T-cell (primary cell): ENCODE data around the gene DPP4. TPM values are rescaled to one million over a fixed set of nuclear protein-coding genes. Genes with fewer than 3 reads are reported as not detected.

Source experiments
- ATAC-seq, 4 experiments: fragments of 200-7000 bp in 3 of 4; fragments of 150-1000 bp in 1 of 4; cut with Tn5 transposase; replicated peaks in 1 of 4; 1 replicate in 3 of 4; 2 replicates in 1 of 4; pipeline ENCODE4 v1.10.0; 2021; ENCODE audit warnings: moderate library complexity in 3 of 4, mild to moderate bottlenecking in 2 of 4, moderate number of reproducible peaks in 1 of 4
- CTCF ChIA-PET, 2 donors: fragments of 300-600 bp; sonication (Branson Sonifier 250); formaldehyde crosslinking; loops; one replicate each; lab custom pipeline; 2022; ENCODE audit warnings: antibody characterized with exemption in 2 of 2; lab: Charles Lee
- POLR2A ChIA-PET, 2 donors: fragments of 300-600 bp; sonication (Branson Sonifier 250); formaldehyde crosslinking; loops; one replicate each; lab custom pipeline; 2022; ENCODE audit warnings: antibody characterized with exemption in 2 of 2; lab: Charles Lee
- DNase-seq, 35 experiments: peaks; one replicate each; pipeline versions ENCODE4 v3.0.0 to v3.0.0-alpha.2; 2013 to 2023
- H3K27ac ChIP-seq: one replicate; pipeline ENCODE4 v1.5.1; 2013; ENCODE audit warnings: low read length
- H3K27me3 ChIP-seq, 2 experiments: replicated peaks in 1 of 2; 1 replicate in 1 of 2; 2 replicates in 1 of 2; pipeline versions ENCODE4 v1.6.1 to v1.7.0; 2013; ENCODE audit warnings: low read length in 1 of 2, mixed read lengths in 1 of 2; ENCODE audit not compliant: control insufficient read depth in 2 of 2, insufficient read depth in 2 of 2; ENCODE audit errors: extremely low read depth in 1 of 2
- H3K36me3 ChIP-seq, 2 donors: 1 replicate in 1 of 2; 2 replicates in 1 of 2; pipeline versions ENCODE4 v1.6.1 to v1.7.0; 2013; ENCODE audit warnings: low read length in 1 of 2; ENCODE audit not compliant: control insufficient read depth in 2 of 2, insufficient read depth in 1 of 2; ENCODE audit errors: extremely low read depth in 1 of 2
- H3K4me1 ChIP-seq, 2 experiments: 1 replicate in 1 of 2; 2 replicates in 1 of 2; pipeline versions ENCODE4 v1.6.1 to v1.7.0; 2013; ENCODE audit warnings: low read length in 2 of 2, mixed read lengths in 1 of 2; ENCODE audit not compliant: insufficient read depth in 2 of 2, control insufficient read depth in 1 of 2; ENCODE audit errors: extremely low read depth in 1 of 2
- H3K4me3 ChIP-seq, 2 donors: 1 replicate in 1 of 2; 2 replicates in 1 of 2; pipeline versions ENCODE4 v1.5.1 to v1.7.0; 2013; ENCODE audit warnings: mild to moderate bottlenecking in 2 of 2, low read length in 1 of 2, moderate library complexity in 1 of 2; ENCODE audit not compliant: control insufficient read depth in 1 of 2; ENCODE audit errors: extremely low read depth in 1 of 2
- H3K9me3 ChIP-seq: 2 replicates; pipeline ENCODE4 v1.7.0; 2013
- H3K27ac Mint-ChIP-seq, 2 donors: one replicate each; pipeline ENCODE4 v1.8.0; 2020 to 2021; ENCODE audit warnings: mild to moderate bottlenecking in 2 of 2, mixed read lengths in 2 of 2
- H3K27me3 Mint-ChIP-seq, 2 donors: one replicate each; pipeline ENCODE4 v1.8.0; 2021 to 2022; ENCODE audit warnings: mixed read lengths in 2 of 2
- H3K36me3 Mint-ChIP-seq: one replicate; pipeline ENCODE4 v1.8.0; 2021; ENCODE audit warnings: mixed read lengths
- H3K4me1 Mint-ChIP-seq, 3 donors: one replicate each; pipeline ENCODE4 v1.8.0; 2020 to 2022; ENCODE audit warnings: mixed read lengths in 3 of 3, mild to moderate bottlenecking in 1 of 3
- H3K4me3 Mint-ChIP-seq, 3 donors: one replicate each; pipeline ENCODE4 v1.8.0; 2020 to 2022; ENCODE audit warnings: mild to moderate bottlenecking in 3 of 3, mixed read lengths in 3 of 3, moderate library complexity in 3 of 3
- H3K9me3 Mint-ChIP-seq, 3 donors: one replicate each; pipeline ENCODE4 v1.8.0; 2020 to 2022; ENCODE audit warnings: mixed read lengths in 3 of 3
- WGBS: methylation state at CpG from one replicate; pipeline ENCODE4 v1.1.5; 2013; ENCODE audit warnings: missing lambda C conversion rate; ENCODE audit not compliant: insufficient coverage; 5-methylcytosine and 5-hydroxymethylcytosine counted together
- total RNA-seq, 35 experiments: library from RNA in 6 of 35; stranded (reverse) in 6 of 35; fragments of 120-200 nt in 1 of 35; gene quantifications; one replicate each; pipeline versions ENCODE4 v1.2.1 to v1.2.4 and lab custom pipeline; 2013 to 2026

The DPP4 gene
- total RNA-seq, 5 donors from 2014 or later (not counting 1 experiment from before 2014, with no cell fraction given), result 30.1 to 47.7 (median 37.9) TPM

GRCh38 chr2:162113088-162113775 is 39.2 kb upstream of the DPP4 start:
- DNase-seq (no peak), ATAC-seq (no peak)
- Mint-ChIP-seq H3K27me3 (no peaks in the 10 kb centered on the region), H3K27ac (no peak overlapping the region), H3K4me3 (no peak overlapping the region), H3K36me3 (no peaks in the 10 kb centered on the region), H3K9me3 (peaks cover 3 to 8% (median 8%) of the 10 kb centered on the region in 3 donors), H3K4me1 (peaks cover 5 to 7% (median 6%) of the 10 kb centered on the region in 3 donors)
- ChIA-PET CTCF (interaction anchor here in 1 of 2 donors (0.9 kb wide), 1 partner anchor 14 kb away, joined by 3 read pairs; no protein-coding TSS in a partner anchor), POLR2A (no interaction called here)
- WGBS, result 64% methylated on average over 2 of the region's 3 CpGs
- Histone ChIP-seq H3K27ac (no peak overlapping the region), H3K4me1 (no peaks in the 10 kb centered on the region), H3K9me3 (no peaks in the 10 kb centered on the region), H3K27me3 (no peaks in the 10 kb centered on the region), H3K36me3 (no peaks in the 10 kb centered on the region), H3K4me3 (no peak overlapping the region)

- no peaks in the 10 kb centered on the region for H3K4me1 ChIP-seq
- Mint-ChIP-seq H3K36me3 (no peaks in the 10 kb centered on the region), H3K27ac (no peak overlapping the region), H3K27me3 (no peaks in the 10 kb centered on the region), H3K4me1 (peaks cover 5 to 9% (median 7%) of the 10 kb centered on the region in 3 donors), H3K4me3 (no peak overlapping the region), H3K9me3 (peaks cover 3 to 8% (median 8%) of the 10 kb centered on the region in 3 donors)
- no peaks in the 10 kb centered on the region for H3K36me3 ChIP-seq
- ChIA-PET CTCF (no interaction called here), POLR2A (no interaction called here)
- no peak for DNase-seq
- ATAC-seq, result no peak
- no peak overlapping the region for H3K4me3 ChIP-seq
- no peaks in the 10 kb centered on the region for H3K27me3 ChIP-seq
- no peaks in the 10 kb centered on the region for H3K9me3 ChIP-seq
- WGBS, result 100% methylated on average over 1 of the region's 5 CpGs
- no peak overlapping the region for H3K27ac ChIP-seq
Observed at GRCh38 chr2:162111958-162112850, 38.2 kb upstream of the DPP4 start.

GRCh38 chr2:162107361-162107901 is 33.4 kb upstream of the DPP4 start:
- H3K4me1 ChIP-seq, result no peaks in the 10 kb centered on the region
- H3K4me3 ChIP-seq, result no peak overlapping the region
- WGBS, result no CpG with 5 or more reads among the region's 4 CpGs
- DNase-seq, result no peak
- Mint-ChIP-seq H3K27ac (no peak overlapping the region), H3K4me3 (no peak overlapping the region), H3K36me3 (no peaks in the 10 kb centered on the region), H3K27me3 (no peaks in the 10 kb centered on the region), H3K9me3 (no peaks in the 10 kb centered on the region), H3K4me1 (peaks cover 0 to 5% (median 0%) of the 10 kb centered on the region in 3 donors)
- POLR2A ChIA-PET, result no interaction called here
- H3K27me3 ChIP-seq, result no peaks in the 10 kb centered on the region
- H3K36me3 ChIP-seq, result no peaks in the 10 kb centered on the region
- H3K27ac ChIP-seq, result no peak overlapping the region
- no peaks in the 10 kb centered on the region for H3K9me3 ChIP-seq
- CTCF ChIA-PET, result no interaction called here
- ATAC-seq, result no peak

GRCh38 chr2:162106746-162107145 is 32.7 kb upstream of the DPP4 start:
- Mint-ChIP-seq H3K36me3 (no peaks in the 10 kb centered on the region), H3K4me1 (peaks cover 0 to 5% (median 0%) of the 10 kb centered on the region in 3 donors), H3K4me3 (no peak overlapping the region), H3K27ac (no peak overlapping the region), H3K9me3 (no peaks in the 10 kb centered on the region), H3K27me3 (no peaks in the 10 kb centered on the region)
- no peaks in the 10 kb centered on the region for H3K9me3 ChIP-seq
- H3K4me3 ChIP-seq, result no peak overlapping the region
- no peak for ATAC-seq
- CTCF ChIA-PET, result interaction anchor here in 1 of 2 donors (0.5 kb wide), 1 partner anchor 13 kb away, joined by 3 read pairs; no protein-coding TSS in a partner anchor
- H3K4me1 ChIP-seq, result no peaks in the 10 kb centered on the region
- H3K27ac ChIP-seq, result no peak overlapping the region
- no peaks in the 10 kb centered on the region for H3K27me3 ChIP-seq
- POLR2A ChIA-PET, result no interaction called here
- DNase-seq, result no peak
- no CpG with 5 or more reads among the region's 1 CpG for WGBS
- no peaks in the 10 kb centered on the region for H3K36me3 ChIP-seq

GRCh38 chr2:162106146-162106551 is 32.1 kb upstream of the DPP4 start:
- no peak overlapping the region for H3K27ac ChIP-seq
- Mint-ChIP-seq H3K4me3 (no peak overlapping the region), H3K4me1 (peaks cover 0 to 5% (median 0%) of the 10 kb centered on the region in 3 donors), H3K27me3 (no peaks in the 10 kb centered on the region), H3K36me3 (no peaks in the 10 kb centered on the region), H3K9me3 (no peaks in the 10 kb centered on the region), H3K27ac (no peak overlapping the region)
- ChIA-PET CTCF (interaction anchor here (0.5 kb wide), 2 partner anchors 11 to 12 kb away, joined by 3 read pairs; no protein-coding TSS in a partner anchor), POLR2A (interaction anchor here in 1 of 2 donors (0.6 kb wide), 1 partner anchor 33 kb away, joined by 6 read pairs; no protein-coding TSS in a partner anchor)
- no peak for DNase-seq
- no peaks in the 10 kb centered on the region for H3K4me1 ChIP-seq
- no peaks in the 10 kb centered on the region for H3K9me3 ChIP-seq
- H3K27me3 ChIP-seq, result no peaks in the 10 kb centered on the region
- H3K36me3 ChIP-seq, result no peaks in the 10 kb centered on the region
- WGBS, result 100% methylated on average over 2 of the region's 3 CpGs
- H3K4me3 ChIP-seq, result no peak overlapping the region
- no peak for ATAC-seq

- WGBS, result 83% methylated on average over 2 of the region's 3 CpGs
- Mint-ChIP-seq H3K4me3 (no peak overlapping the region), H3K4me1 (peaks cover 0 to 5% (median 0%) of the 10 kb centered on the region in 3 donors), H3K9me3 (no peaks in the 10 kb centered on the region), H3K27me3 (no peaks in the 10 kb centered on the region), H3K27ac (peak overlapping the region in 1 of 2 donors; percentile 17), H3K36me3 (no peaks in the 10 kb centered on the region)
- DNase-seq, result no peak
- Histone ChIP-seq H3K4me3 (no peak overlapping the region), H3K27ac (no peak overlapping the region), H3K27me3 (no peaks in the 10 kb centered on the region), H3K4me1 (no peaks in the 10 kb centered on the region), H3K36me3 (no peaks in the 10 kb centered on the region), H3K9me3 (no peaks in the 10 kb centered on the region)
- CTCF ChIA-PET, result interaction anchor here (0.9 to 1.8 kb wide), 2 partner anchors 14 to 22 kb away, joined by 4 to 5 read pairs; no protein-coding TSS in a partner anchor
- no peak for ATAC-seq
- POLR2A ChIA-PET, result no interaction called here
Observed at GRCh38 chr2:162103443-162104009, 29.5 kb upstream of the DPP4 start.
